ENCODE data around the gene STK26.
"Not testable (repeated sequence)": the region's sequence is repeated elsewhere in the genome, so short reads cannot be mapped to it uniquely, and the experiment has no call there.

The STK26 gene

DNA sequence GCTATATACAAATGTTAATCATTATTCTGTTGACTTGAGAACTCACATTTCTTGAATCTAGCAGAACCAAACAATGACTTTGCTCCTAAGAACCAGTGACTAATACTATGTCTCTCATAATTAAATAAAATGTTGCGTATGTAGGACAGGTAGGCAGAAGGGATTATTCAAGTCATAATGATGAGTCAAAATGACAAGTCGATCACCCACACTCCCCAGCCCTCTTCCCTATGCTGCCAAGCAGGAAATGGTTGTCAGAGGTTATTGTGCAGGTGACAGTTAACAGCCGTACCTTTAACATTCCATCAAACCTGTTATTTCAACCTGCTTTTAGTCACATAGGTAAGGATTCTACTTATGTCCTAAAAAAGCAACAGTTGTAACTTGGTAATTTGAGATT lies 22.0 kb upstream of the STK26 start:
- no peak overlapping the region for H3K27ac ChIP-seq
- TF ChIP-seq, protein P1, sequence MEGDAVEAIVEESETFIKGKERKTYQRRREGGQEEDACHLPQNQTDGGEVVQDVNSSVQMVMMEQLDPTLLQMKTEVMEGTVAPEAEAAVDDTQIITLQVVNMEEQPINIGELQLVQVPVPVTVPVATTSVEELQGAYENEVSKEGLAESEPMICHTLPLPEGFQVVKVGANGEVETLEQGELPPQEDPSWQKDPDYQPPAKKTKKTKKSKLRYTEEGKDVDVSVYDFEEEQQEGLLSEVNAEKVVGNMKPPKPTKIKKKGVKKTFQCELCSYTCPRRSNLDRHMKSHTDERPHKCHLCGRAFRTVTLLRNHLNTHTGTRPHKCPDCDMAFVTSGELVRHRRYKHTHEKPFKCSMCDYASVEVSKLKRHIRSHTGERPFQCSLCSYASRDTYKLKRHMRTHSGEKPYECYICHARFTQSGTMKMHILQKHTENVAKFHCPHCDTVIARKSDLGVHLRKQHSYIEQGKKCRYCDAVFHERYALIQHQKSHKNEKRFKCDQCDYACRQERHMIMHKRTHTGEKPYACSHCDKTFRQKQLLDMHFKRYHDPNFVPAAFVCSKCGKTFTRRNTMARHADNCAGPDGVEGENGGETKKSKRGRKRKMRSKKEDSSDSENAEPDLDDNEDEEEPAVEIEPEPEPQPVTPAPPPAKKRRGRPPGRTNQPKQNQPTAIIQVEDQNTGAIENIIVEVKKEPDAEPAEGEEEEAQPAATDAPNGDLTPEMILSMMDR (conservative IDR thresholded peaks at IDR 0.05), result no peak

DNA sequence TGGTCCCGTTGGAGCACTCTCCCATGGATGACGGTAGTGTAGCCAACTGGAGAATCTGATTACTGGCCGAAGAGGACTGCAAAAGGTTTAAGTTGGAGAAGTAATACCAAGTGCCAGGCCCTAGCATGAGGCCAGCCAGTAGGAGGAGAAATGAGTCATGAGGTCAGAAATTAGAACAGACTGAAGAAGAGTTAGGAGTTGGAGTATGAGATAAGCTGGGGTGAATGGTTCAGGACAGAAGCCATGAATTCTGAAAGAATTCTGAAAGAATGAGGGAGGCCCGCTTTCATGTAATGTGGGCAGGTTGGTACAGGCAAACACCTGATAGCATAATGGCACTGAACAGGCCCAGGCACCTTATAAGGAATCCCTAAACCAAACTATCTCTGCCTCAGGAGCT lies 18.4 kb upstream of the STK26 start:
- TF ChIP-seq, protein P1 (conservative IDR thresholded peaks at IDR 0.05), result no peak
- no peak overlapping the region for H3K27ac ChIP-seq

DNA sequence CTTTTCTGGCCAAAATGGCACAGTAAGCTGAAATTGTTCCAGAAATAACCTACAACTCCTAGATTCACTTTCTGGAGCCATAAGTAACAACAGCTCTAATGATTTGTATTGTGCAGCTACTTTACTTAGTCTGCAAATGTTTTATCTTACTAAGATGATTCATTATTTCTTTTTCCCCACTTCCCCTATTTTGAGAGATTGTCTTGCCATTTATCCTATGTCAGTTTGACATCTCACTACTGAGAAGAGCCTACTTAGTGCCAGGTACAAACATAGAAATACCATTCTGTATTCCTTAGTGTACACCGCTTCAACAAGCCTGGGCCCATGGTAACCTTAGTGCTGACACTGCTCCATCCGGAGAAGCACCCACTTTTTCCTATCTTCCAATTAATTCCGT lies 13.8 kb upstream of the STK26 start:
- TF ChIP-seq, protein P1 (conservative IDR thresholded peaks at IDR 0.05), result no peak
- H3K27ac ChIP-seq, result no peak overlapping the region

DNA sequence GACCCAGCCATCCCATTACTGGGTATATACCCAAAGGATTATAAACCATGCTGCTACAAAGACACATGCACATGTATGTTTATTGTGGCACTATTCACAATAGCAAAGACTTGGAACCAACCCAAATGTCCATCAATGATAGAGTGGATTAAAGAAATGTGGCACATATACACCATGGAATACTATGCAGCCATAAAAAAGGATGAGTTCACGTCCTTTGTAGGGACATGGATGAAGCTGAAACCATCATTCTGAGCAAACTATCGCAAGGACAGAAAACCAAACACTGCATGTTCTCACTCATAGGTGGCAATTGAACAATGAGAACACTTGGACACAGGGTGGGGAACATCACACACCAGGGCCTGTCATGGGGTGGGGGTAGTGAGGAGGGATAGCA lies 12.9 kb upstream of the STK26 start:
- H3K27ac ChIP-seq, result not testable (repeated sequence)

DNA sequence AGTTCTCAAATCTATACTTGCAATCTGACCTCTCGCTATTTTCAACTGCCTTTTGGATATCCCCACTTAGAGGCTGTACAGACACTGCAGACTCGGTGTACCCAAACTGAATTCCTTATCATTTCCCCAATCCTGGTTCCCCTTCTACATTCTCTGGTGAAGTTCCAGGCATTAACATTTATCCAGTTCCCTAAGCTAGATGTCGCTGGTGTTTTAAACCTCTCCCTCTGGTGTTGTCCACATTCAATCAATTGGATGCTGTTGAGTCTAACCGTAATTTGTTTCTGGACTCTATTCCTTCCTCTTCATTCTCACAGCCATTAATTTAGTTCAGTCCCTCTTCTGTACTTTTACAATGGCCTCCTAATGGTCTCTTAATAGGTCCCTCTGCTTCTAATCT lies 7.2 kb upstream of the STK26 start:
- no peak overlapping the region for H3K27ac ChIP-seq
- TF ChIP-seq, protein P1 (conservative IDR thresholded peaks at IDR 0.05), result no peak

DNA sequence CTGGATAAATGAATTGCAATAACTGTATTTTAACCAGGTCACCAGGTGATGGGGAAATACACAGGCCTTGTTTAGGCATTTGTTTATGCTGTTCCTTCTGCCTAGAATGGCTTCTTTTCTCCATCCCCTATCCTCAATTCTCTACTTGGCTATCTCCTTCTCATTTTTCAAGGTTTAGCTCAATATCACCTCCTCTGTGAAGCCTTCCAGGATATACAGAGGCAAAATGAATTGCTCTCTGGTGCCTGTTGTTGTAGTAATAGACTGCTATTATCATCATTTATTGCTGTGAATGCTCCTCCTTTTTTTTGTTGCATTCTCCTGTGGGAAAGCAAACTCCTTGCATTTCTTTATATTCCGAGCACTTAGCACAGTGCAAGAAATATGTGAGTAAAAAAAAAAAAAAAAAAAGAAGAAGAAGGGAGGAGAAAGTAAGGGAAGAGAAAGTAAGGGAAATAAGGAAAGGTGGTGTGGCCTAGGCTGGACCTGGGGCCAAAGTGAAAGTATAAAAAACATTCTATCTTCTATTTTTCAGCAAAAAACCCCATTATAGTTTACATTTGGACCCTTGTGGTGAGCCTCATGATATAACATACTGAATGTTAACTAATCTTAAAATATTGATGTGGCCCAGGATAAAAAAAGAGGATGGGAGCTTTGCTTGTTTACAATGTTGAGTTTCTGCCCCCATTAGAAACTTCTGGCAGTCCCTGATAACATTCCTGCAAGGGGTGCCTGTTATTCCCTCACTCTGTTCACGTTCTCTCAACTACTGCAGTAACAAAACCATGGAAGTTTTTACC lies 6.3 kb upstream of the STK26 start:
- TF ChIP-seq, protein P1 (conservative IDR thresholded peaks at IDR 0.05), result no peak
- H3K27ac ChIP-seq, result no peak overlapping the region

DNA sequence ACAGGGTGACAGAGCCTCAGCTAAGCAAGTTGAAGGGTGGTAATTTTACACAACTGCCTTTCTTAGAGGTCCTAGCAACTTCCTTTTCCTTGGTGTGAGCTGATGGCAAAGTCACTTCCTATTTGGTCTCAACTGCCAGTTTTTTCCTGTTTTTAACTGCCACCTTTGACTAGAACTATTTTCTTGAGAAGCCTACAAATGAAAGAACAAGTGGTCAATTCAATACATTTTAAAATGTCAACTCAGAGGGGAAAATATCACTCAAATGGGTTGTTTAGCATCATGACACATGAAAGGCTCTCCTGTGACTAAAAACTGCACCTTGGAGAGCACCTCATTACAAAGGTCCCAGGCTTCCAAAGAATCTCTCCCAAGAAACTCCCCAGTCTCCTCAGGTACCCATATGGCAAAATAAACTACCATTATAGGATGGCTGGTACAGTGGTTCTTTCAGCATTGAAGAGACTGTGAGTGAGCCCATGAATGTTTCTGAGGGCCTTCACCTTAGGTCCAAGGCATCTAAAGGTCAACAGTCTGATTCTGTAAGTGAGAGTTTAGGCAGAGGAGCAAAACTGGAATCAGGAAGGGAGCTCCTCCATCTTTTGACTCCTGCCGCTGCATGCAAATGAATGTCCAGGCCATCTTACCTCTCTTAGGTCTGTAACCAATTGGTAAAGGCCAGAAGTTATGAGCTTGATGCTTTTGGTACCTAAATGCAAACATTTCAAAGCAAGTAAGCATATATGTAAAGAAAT lies 5.5 kb upstream of the STK26 start:
- no peak overlapping the region for H3K27ac ChIP-seq
- TF ChIP-seq, protein P1 (conservative IDR thresholded peaks at IDR 0.05), result no peak
